HepG2 (cell line): Measurements from ENCODE around the gene TCTA. TPM values are rescaled to one million over a fixed set of nuclear protein-coding genes. Genes with fewer than 3 reads are reported as not detected.

Experiments
- ELF1 ChIP-seq: sonication (generic); formaldehyde crosslinking; IDR thresholded peaks from 2 replicates; pipeline ENCODE4 v1.4.0; 2020; ENCODE audit warnings: missing genetic modification reagents
- ERF ChIP-seq: IDR thresholded peaks from 2 replicates; pipeline ENCODE4 v1.6.1; 2018; ENCODE audit warnings: missing biosample characterization, missing genetic modification reagents
- GATAD2A ChIP-seq: IDR thresholded peaks from 2 replicates; pipeline ENCODE4 v1.6.1; 2016
- HOXA3 ChIP-seq: sonication (generic); formaldehyde crosslinking; IDR thresholded peaks from 2 replicates; pipeline ENCODE4 v1.5.0; 2020; ENCODE audit warnings: missing genetic modification reagents
- JUNB ChIP-seq: sonication (generic); formaldehyde crosslinking; IDR thresholded peaks from 2 replicates; pipeline ENCODE4 v1.8.0; 2022; ENCODE audit warnings: missing genetic modification reagents, mild to moderate bottlenecking, borderline replicate concordance
- KAT8 ChIP-seq: IDR thresholded peaks from 2 replicates; pipeline ENCODE4 v1.6.1; 2016; ENCODE audit warnings: missing genetic modification reagents, missing compliant biosample characterization
- KDM2A ChIP-seq: sonication (generic); formaldehyde crosslinking; IDR thresholded peaks from 2 replicates; pipeline ENCODE4 v1.4.0; 2020; ENCODE audit warnings: low read depth, missing genetic modification reagents, borderline replicate concordance
- MIER2 ChIP-seq: IDR thresholded peaks from 2 replicates; pipeline ENCODE4 v1.6.1; 2016; ENCODE audit warnings: missing biosample characterization, missing genetic modification reagents
- NFIC ChIP-seq: IDR thresholded peaks from 2 replicates; pipeline ENCODE4 v1.6.1; 2012; ENCODE audit warnings: mild to moderate bottlenecking, low read length, inconsistent platforms
- NKX3-1 ChIP-seq: sonication (generic); formaldehyde crosslinking; IDR thresholded peaks from 2 replicates; pipeline ENCODE4 v1.5.0; 2020; ENCODE audit warnings: missing genetic modification reagents
- NR2F6 ChIP-seq, 2 experiments: IDR thresholded peaks; 2 replicates each; pipeline ENCODE4 v1.6.1; 2016; ENCODE audit warnings: antibody characterized with exemption in 1 of 2, mild to moderate bottlenecking in 1 of 2
- RARG ChIP-seq: sonication (generic); formaldehyde crosslinking; IDR thresholded peaks from 2 replicates; pipeline ENCODE4 v1.4.0; 2020; ENCODE audit warnings: low read depth, mild to moderate bottlenecking, missing genetic modification reagents
- SMC3 ChIP-seq: IDR thresholded peaks from 2 replicates; pipeline ENCODE4 v1.6.1; 2011; ENCODE audit warnings: low read length, improper control_type of control experiment
- THAP7 ChIP-seq: sonication (generic); formaldehyde crosslinking; IDR thresholded peaks from 2 replicates; pipeline ENCODE4 v1.8.1; 2023; ENCODE audit warnings: mild to moderate bottlenecking, missing genetic modification reagents
- ZFP1 ChIP-seq: IDR thresholded peaks from 2 replicates; pipeline ENCODE4 v1.6.1; 2016
- ZFY ChIP-seq: sonication (generic); formaldehyde crosslinking; IDR thresholded peaks from 2 replicates; pipeline ENCODE4 v1.4.0; 2020; ENCODE audit warnings: missing genetic modification reagents
- ZMYM3 ChIP-seq: sonication (generic); formaldehyde crosslinking; IDR thresholded peaks from 2 replicates; pipeline ENCODE4 v1.5.1; 2020; ENCODE audit warnings: mild to moderate bottlenecking, missing genetic modification reagents
- ZNF121 ChIP-seq: sonication (generic); formaldehyde crosslinking; IDR thresholded peaks from 2 replicates; pipeline ENCODE4 v1.5.0; 2020; ENCODE audit warnings: mild to moderate bottlenecking, missing genetic modification reagents
- ZNF275 ChIP-seq: sonication (generic); formaldehyde crosslinking; IDR thresholded peaks from 2 replicates; pipeline ENCODE4 v1.8.0; 2022; ENCODE audit warnings: missing genetic modification reagents, mild to moderate bottlenecking, inconsistent platforms, borderline replicate concordance
- polyA plus RNA-seq, 8 experiments: library from polyadenylated mRNA; depleted of rRNA in 3 of 8; stranded (reverse) in 7 of 8; unstranded in 1 of 8; fragments of >200 nt; fragmentation: Illumina TruSeq in 4 of 8; extraction: Trizol in 4 of 8; gene quantifications; 2 replicates each; pipeline versions ENCODE4 v1.2.1 to v1.2.3, GENCODE V29; 2011 to 2016; ENCODE audit warnings: low read depth in 4 of 8, missing spikeins in 1 of 8, mixed read lengths in 1 of 8; ENCODE audit not compliant: insufficient read depth in 1 of 8
- total RNA-seq, 5 experiments: library from RNA; depleted of rRNA; stranded (reverse); fragments of >200 nt; fragmentation: Illumina TruSeq; extraction: Trizol; gene quantifications; 2 replicates each; pipeline ENCODE4 v1.2.3, GENCODE V29; 2016; ENCODE audit warnings: low read depth in 1 of 5
- TF ChIP-seq, protein P1 (sequence below): sonication (generic); formaldehyde crosslinking; IDR thresholded peaks from 2 replicates; pipeline ENCODE4 v1.4.0; 2020; ENCODE audit warnings: missing genetic modification reagents, mild to moderate bottlenecking, borderline replicate concordance
- TF ChIP-seq, protein P2 (sequence below): sonication (generic); formaldehyde crosslinking; IDR thresholded peaks from 2 replicates; pipeline ENCODE4 v1.5.0; 2020; ENCODE audit warnings: mild to moderate bottlenecking, missing genetic modification reagents, moderate library complexity
- TF ChIP-seq, protein P3 (sequence below): sonication (generic); formaldehyde crosslinking; IDR thresholded peaks from 2 replicates; pipeline ENCODE4 v1.8.1; 2023; ENCODE audit warnings: mild to moderate bottlenecking, missing genetic modification reagents, borderline replicate concordance
- TF ChIP-seq, protein P4 (sequence below): sonication (generic); formaldehyde crosslinking; IDR thresholded peaks from 2 replicates; pipeline ENCODE4 v1.4.0; 2020; ENCODE audit warnings: missing genetic modification reagents, borderline replicate concordance

The TCTA gene
- total and polyA plus RNA-seq, 2 of the 13 experiments (the other 11 are each of a cell fraction or from before 2014, with no cell fraction given): 8.3 to 13.2 TPM

DNA sequence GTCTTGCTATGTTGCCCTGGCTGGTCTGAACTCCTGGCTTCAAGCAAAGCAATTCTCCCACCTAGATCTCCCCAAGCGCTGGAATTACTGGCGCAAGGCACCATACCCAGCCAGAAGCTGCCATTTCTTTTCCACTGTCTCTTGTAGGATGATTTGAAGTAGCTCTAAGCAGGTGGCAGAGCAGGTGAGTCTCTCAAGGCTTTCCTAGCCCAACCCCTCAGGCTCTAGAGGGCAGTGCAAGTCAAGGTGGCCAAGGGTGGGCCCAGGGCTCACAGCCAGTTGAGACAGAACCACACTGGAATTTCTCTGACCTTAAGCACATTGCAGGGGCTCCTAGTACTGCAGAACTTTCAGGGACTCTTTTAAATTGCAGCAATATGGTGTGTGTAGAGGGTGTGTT, 42.2 kb downstream of the TCTA start (continued):
- TF ChIP-seq NR2F6 (IDR thresholded peaks at IDR 0.05) (no peak), NR2F6 (CRISPR knock-in tag; IDR thresholded peaks at IDR 0.05) (0 out of 2 replicates have a peak, but pooled peaks have one; percentile 41), ERF (CRISPR knock-in tag) (peak; percentile 78), ZMYM3 (CRISPR knock-in tag) (no peak), KDM2A (CRISPR knock-in tag) (peak; percentile 20; the same call in 1 of the 2 replicates), MIER2 (CRISPR knock-in tag) (no peak), ELF1 (no peak), THAP7 (CRISPR knock-in tag) (no peak), GATAD2A (CRISPR knock-in tag) (0 out of 2 replicates have a peak, but pooled peaks have one; percentile 18), ZNF121 (CRISPR knock-in tag) (0 out of 2 replicates have a peak, but pooled peaks have one; percentile 40), SMC3 (peak; percentile 64), ZFY (CRISPR knock-in tag) (0 out of 2 replicates have a peak, but pooled peaks have one; percentile 31), NFIC (no peak), HOXA3 (0 out of 2 replicates have a peak, but pooled peaks have one; percentile 25), KAT8 (peak; percentile 22; the same call in 1 of the 2 replicates), ZFP1 (CRISPR knock-in tag) (no peak), ZNF275 (no peak), RARG (no peak), JUNB (CRISPR knock-in tag) (no peak), NKX3-1 (CRISPR knock-in tag) (no peak)
- TF ChIP-seq, protein P1, sequence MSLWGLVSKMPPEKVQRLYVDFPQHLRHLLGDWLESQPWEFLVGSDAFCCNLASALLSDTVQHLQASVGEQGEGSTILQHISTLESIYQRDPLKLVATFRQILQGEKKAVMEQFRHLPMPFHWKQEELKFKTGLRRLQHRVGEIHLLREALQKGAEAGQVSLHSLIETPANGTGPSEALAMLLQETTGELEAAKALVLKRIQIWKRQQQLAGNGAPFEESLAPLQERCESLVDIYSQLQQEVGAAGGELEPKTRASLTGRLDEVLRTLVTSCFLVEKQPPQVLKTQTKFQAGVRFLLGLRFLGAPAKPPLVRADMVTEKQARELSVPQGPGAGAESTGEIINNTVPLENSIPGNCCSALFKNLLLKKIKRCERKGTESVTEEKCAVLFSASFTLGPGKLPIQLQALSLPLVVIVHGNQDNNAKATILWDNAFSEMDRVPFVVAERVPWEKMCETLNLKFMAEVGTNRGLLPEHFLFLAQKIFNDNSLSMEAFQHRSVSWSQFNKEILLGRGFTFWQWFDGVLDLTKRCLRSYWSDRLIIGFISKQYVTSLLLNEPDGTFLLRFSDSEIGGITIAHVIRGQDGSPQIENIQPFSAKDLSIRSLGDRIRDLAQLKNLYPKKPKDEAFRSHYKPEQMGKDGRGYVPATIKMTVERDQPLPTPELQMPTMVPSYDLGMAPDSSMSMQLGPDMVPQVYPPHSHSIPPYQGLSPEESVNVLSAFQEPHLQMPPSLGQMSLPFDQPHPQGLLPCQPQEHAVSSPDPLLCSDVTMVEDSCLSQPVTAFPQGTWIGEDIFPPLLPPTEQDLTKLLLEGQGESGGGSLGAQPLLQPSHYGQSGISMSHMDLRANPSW (CRISPR knock-in tag): no peak
- TF ChIP-seq, protein P2, sequence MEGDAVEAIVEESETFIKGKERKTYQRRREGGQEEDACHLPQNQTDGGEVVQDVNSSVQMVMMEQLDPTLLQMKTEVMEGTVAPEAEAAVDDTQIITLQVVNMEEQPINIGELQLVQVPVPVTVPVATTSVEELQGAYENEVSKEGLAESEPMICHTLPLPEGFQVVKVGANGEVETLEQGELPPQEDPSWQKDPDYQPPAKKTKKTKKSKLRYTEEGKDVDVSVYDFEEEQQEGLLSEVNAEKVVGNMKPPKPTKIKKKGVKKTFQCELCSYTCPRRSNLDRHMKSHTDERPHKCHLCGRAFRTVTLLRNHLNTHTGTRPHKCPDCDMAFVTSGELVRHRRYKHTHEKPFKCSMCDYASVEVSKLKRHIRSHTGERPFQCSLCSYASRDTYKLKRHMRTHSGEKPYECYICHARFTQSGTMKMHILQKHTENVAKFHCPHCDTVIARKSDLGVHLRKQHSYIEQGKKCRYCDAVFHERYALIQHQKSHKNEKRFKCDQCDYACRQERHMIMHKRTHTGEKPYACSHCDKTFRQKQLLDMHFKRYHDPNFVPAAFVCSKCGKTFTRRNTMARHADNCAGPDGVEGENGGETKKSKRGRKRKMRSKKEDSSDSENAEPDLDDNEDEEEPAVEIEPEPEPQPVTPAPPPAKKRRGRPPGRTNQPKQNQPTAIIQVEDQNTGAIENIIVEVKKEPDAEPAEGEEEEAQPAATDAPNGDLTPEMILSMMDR (CRISPR knock-in tag): peak; percentile 90
- TF ChIP-seq, protein P3, sequence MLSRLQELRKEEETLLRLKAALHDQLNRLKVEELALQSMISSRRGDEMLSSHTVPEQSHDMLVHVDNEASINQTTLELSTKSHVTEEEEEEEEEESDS (CRISPR knock-in tag): no peak
- TF ChIP-seq, protein P4, sequence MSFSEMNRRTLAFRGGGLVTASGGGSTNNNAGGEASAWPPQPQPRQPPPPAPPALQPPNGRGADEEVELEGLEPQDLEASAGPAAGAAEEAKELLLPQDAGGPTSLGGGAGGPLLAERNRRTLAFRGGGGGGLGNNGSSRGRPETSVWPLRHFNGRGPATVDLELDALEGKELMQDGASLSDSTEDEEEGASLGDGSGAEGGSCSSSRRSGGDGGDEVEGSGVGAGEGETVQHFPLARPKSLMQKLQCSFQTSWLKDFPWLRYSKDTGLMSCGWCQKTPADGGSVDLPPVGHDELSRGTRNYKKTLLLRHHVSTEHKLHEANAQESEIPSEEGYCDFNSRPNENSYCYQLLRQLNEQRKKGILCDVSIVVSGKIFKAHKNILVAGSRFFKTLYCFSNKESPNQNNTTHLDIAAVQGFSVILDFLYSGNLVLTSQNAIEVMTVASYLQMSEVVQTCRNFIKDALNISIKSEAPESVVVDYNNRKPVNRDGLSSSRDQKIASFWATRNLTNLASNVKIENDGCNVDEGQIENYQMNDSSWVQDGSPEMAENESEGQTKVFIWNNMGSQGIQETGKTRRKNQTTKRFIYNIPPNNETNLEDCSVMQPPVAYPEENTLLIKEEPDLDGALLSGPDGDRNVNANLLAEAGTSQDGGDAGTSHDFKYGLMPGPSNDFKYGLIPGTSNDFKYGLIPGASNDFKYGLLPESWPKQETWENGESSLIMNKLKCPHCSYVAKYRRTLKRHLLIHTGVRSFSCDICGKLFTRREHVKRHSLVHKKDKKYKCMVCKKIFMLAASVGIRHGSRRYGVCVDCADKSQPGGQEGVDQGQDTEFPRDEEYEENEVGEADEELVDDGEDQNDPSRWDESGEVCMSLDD (CRISPR knock-in tag): no peak
